Measurements from ENCODE around the gene TEX35.

TEX35 gene

DNA sequence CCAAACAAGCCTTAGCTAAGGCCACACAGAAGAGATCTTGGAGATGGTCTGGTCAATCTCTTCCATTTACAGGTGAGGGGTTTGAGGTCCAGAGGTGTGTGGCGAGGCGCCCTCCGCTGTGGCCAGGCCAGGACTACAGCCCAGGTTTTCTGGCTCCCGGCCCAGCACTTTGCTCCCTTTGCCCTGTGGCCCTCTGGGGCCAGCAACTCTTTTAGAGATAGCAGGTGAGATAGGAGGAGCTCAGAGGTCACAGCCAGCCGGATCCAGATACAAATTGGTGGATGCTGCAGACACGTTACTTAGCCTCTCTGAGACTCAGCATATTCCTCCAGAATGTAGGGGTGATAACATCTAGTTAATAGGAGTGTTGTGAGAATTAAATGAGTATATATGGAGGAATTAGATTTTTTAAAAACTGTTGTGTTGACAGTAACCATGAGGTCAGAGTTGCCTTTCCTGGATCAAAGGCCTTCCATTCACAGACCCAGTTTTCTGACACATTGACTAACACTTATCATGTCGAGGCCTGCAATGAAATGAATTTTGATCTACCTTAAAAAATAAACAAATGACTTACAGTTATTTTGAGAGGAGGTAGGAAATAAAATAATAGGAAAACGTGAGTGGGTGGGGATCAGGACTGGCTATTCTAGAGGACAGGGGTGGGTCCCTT is 16.6 kb downstream of the TEX35 start:
- Histone ChIP-seq H3K4me1 (ENCODE audit: insufficient read depth, low read length, severe bottlenecking) (peaks cover 3% of the 10 kb centered on the region), H3K4me2 (ENCODE audit: low read length) (no peak overlapping the region), H2AFZ (ENCODE audit: low read length) (no peak overlapping the region), H3K36me3 (ENCODE audit: insufficient read depth, low read length) (no peaks in the 10 kb centered on the region), H3K9me3 (ENCODE audit: low read length) (no peaks in the 10 kb centered on the region), H3K27ac (ENCODE audit: low read depth, low read length, poor library complexity, severe bottlenecking) (no peak overlapping the region), H3K4me3 (ENCODE audit: low read depth, low read length, poor library complexity, severe bottlenecking) (no peak overlapping the region), H3F3A (ENCODE audit: insufficient read depth, low read length) (no peaks in the 10 kb centered on the region), H3K27me3 (ENCODE audit: insufficient read depth, low read length) (0 out of 2 replicates have a peak, but pooled peaks cover 5% of the 10 kb centered on the region), H3K79me2 (ENCODE audit: insufficient read depth, low read length) (no peaks in the 10 kb centered on the region), H3K9me2 (ENCODE audit: low read depth, low read length) (no peaks in the 10 kb centered on the region), H3K9ac (ENCODE audit: low read length) (no peak overlapping the region), H4K20me1 (ENCODE audit: insufficient read depth, low read length) (no peaks in the 10 kb centered on the region)
- TF ChIP-seq, protein P1, sequence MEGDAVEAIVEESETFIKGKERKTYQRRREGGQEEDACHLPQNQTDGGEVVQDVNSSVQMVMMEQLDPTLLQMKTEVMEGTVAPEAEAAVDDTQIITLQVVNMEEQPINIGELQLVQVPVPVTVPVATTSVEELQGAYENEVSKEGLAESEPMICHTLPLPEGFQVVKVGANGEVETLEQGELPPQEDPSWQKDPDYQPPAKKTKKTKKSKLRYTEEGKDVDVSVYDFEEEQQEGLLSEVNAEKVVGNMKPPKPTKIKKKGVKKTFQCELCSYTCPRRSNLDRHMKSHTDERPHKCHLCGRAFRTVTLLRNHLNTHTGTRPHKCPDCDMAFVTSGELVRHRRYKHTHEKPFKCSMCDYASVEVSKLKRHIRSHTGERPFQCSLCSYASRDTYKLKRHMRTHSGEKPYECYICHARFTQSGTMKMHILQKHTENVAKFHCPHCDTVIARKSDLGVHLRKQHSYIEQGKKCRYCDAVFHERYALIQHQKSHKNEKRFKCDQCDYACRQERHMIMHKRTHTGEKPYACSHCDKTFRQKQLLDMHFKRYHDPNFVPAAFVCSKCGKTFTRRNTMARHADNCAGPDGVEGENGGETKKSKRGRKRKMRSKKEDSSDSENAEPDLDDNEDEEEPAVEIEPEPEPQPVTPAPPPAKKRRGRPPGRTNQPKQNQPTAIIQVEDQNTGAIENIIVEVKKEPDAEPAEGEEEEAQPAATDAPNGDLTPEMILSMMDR (IDR thresholded peaks at IDR 0.05; ENCODE audit: low read length): no peak
- no peak for TF ChIP-seq EZH2 (IDR thresholded peaks at IDR 0.05; ENCODE audit: borderline replicate concordance, low read length)

DNA sequence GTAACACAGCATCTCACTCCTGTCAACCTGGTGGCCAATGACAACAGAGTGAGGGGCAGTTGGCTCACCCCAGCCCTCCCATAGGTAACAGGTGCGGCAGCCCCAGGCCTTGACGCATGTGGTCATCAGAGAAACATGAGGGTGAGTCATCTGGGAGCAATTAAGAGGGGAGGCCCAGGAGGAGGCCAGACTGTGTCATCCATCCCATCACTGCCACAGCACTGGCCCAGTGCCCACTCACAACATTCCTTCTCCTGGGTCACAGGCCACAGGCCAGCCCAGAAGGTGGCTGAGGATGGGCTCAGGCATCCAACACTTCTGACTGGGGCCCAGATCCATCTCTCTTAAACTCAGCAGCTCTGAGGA is 17.1 kb downstream of the TEX35 start:
- no peak overlapping the region for H3K27ac ChIP-seq (ENCODE audit: low read depth, low read length, poor library complexity, severe bottlenecking)
- no peak overlapping the region for H3K4me2 ChIP-seq (ENCODE audit: low read length)
- H3K36me3 ChIP-seq (ENCODE audit: insufficient read depth, low read length): no peaks in the 10 kb centered on the region
- H3K4me3 ChIP-seq (ENCODE audit: low read depth, low read length, poor library complexity, severe bottlenecking): no peak overlapping the region
- H4K20me1 ChIP-seq (ENCODE audit: insufficient read depth, low read length): no peaks in the 10 kb centered on the region
- no peak overlapping the region for H2AFZ ChIP-seq (ENCODE audit: low read length)
- H3K79me2 ChIP-seq (ENCODE audit: insufficient read depth, low read length): no peaks in the 10 kb centered on the region
- H3K9me3 ChIP-seq (ENCODE audit: low read length): no peaks in the 10 kb centered on the region
- peaks cover 3% of the 10 kb centered on the region for H3K4me1 ChIP-seq (ENCODE audit: insufficient read depth, low read length, severe bottlenecking)
- H3F3A ChIP-seq (ENCODE audit: insufficient read depth, low read length): no peaks in the 10 kb centered on the region
- H3K9me2 ChIP-seq (ENCODE audit: low read depth, low read length): no peaks in the 10 kb centered on the region
- H3K27me3 ChIP-seq (ENCODE audit: insufficient read depth, low read length): 0 out of 2 replicates have a peak, but pooled peaks cover 5% of the 10 kb centered on the region
- TF ChIP-seq, protein P1 (IDR thresholded peaks at IDR 0.05; ENCODE audit: low read length): no peak
- TF ChIP-seq EZH2 (IDR thresholded peaks at IDR 0.05; ENCODE audit: borderline replicate concordance, low read length): no peak
- H3K9ac ChIP-seq (ENCODE audit: low read length): no peak overlapping the region

DNA sequence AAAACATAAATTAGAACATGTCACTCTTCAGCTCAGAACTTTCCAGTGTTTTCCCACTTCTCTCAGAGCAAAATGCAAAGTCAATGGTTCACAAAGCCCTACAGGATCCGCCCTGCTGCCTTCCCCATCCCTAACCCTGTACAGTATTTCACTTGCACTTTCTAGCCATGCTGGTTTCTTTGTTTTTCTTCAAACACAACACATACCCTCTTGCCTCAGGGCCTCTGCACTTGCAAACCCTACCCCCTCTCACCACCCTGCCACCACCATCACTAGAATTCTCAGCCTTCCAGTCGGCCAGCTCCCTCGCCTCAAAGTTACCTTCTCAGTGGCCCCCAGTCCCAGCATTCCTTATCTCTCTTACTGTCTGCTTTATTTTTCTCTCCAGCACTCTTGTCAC is 17.6 kb downstream of the TEX35 start:
- Histone ChIP-seq H4K20me1 (ENCODE audit: insufficient read depth, low read length) (no peaks in the 10 kb centered on the region), H2AFZ (ENCODE audit: low read length) (no peak overlapping the region), H3K4me2 (ENCODE audit: low read length) (no peak overlapping the region), H3K9ac (ENCODE audit: low read length) (no peak overlapping the region), H3K36me3 (ENCODE audit: insufficient read depth, low read length) (no peaks in the 10 kb centered on the region), H3K4me3 (ENCODE audit: low read depth, low read length, poor library complexity, severe bottlenecking) (no peak overlapping the region), H3K27me3 (ENCODE audit: insufficient read depth, low read length) (0 out of 2 replicates have a peak, but pooled peaks cover 5% of the 10 kb centered on the region), H3K27ac (ENCODE audit: low read depth, low read length, poor library complexity, severe bottlenecking) (no peak overlapping the region), H3F3A (ENCODE audit: insufficient read depth, low read length) (no peaks in the 10 kb centered on the region), H3K9me3 (ENCODE audit: low read length) (no peaks in the 10 kb centered on the region), H3K4me1 (ENCODE audit: insufficient read depth, low read length, severe bottlenecking) (peaks cover 3% of the 10 kb centered on the region), H3K9me2 (ENCODE audit: low read depth, low read length) (no peaks in the 10 kb centered on the region), H3K79me2 (ENCODE audit: insufficient read depth, low read length) (no peaks in the 10 kb centered on the region)
- TF ChIP-seq, protein P1 (IDR thresholded peaks at IDR 0.05; ENCODE audit: low read length): no peak

Data from OCI-LY1 (cell line).